Measurements from ENCODE around the gene BST1. TPM values are rescaled to one million over a fixed set of nuclear protein-coding genes. Genes with fewer than 3 reads are reported as not detected.

BST1 gene
- total RNA-seq, 1 experiment from 2014 or later = not detected

DNA sequence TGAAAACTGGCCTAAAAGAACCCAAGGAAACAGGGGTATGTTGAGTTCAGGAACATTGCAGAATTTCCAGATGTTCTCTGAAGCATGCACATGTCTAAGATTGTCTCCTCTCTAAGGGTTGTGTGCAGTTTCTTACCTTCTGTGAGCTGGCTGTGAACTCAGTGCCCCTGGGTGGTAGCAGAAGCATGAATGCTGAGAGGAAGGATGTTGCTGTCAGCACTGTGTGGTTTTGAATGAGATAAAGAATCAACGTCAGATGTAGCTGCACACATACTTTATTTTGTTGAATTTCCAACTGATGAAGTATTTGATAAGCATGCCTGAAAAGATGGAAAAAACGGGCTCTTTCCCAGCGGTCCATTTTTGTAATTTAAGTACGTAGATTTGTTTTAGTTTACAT is 51.5 kb downstream of the BST1 start:
- no peaks in the 10 kb centered on the region for H3K27me3 ChIP-seq (ENCODE audit: insufficient read depth, low read length)
- H2BK20ac ChIP-seq (ENCODE audit: low read depth, low read length, poor library complexity, severe bottlenecking) = no peak overlapping the region
- no peak overlapping the region; a peak in 1 of 7 replicates for H3K27ac Mint-ChIP-seq
- no peak overlapping the region for H2AFZ ChIP-seq (ENCODE audit: low read length)
- no peak overlapping the region for H3K14ac ChIP-seq (ENCODE audit: insufficient read depth, low read length)
- H3K56ac ChIP-seq (ENCODE audit: insufficient read length, low read depth, low read length) = no peak overlapping the region
- H2BK12ac ChIP-seq (ENCODE audit: insufficient read length, low read depth, low read length) = no peak overlapping the region
- H3K23ac ChIP-seq (ENCODE audit: insufficient read length, low read depth, low read length) = no peak overlapping the region
- no peak overlapping the region for H2BK15ac ChIP-seq (ENCODE audit: low read depth, low read length)
- no peak overlapping the region for H4K5ac ChIP-seq (ENCODE audit: insufficient read length, low read depth, low read length)
- H4K20me1 ChIP-seq (ENCODE audit: control insufficient read depth, insufficient read depth, insufficient read length) = no peaks in the 10 kb centered on the region
- H2BK5ac ChIP-seq (ENCODE audit: insufficient read length, low read length) = no peak overlapping the region
- no peak overlapping the region for H2AK5ac ChIP-seq (ENCODE audit: insufficient read length, low read length)
- H3K27me3 Mint-ChIP-seq (ENCODE audit: low read depth) = no peaks in the 10 kb centered on the region
- H3T11ph ChIP-seq (ENCODE audit: low read length) = no peak overlapping the region
- H4K8ac ChIP-seq (replicated peaks; ENCODE audit: insufficient read length, low read depth, low read length) = no peak overlapping the region
- no peaks in the 10 kb centered on the region for H3K36me3 Mint-ChIP-seq (ENCODE audit: insufficient read depth in 1 of 3, low read depth in 3 of 3)
- no peaks in the 10 kb centered on the region for H3K23me2 ChIP-seq (ENCODE audit: insufficient read length, low read depth, low read length, poor library complexity, severe bottlenecking)
- WGBS (ENCODE audit: extremely low coverage, insufficient read length, low lambda C conversion rate) = no CpG with 5 or more reads among the region's 4 CpGs
- no peaks in the 10 kb centered on the region; a peak in 1 of 5 replicates for H3K9me3 Mint-ChIP-seq
- no peak overlapping the region for H3K4ac ChIP-seq (ENCODE audit: low read depth, low read length)
- no peak overlapping the region for H3K4me2 ChIP-seq (ENCODE audit: insufficient read depth, insufficient read length, low read length)
- H3K79me1 ChIP-seq (ENCODE audit: insufficient read depth, low read depth, low read length, poor library complexity, severe bottlenecking) = no peaks in the 10 kb centered on the region
- no peak overlapping the region for H3K4me3 Mint-ChIP-seq
- H3K9ac ChIP-seq (ENCODE audit: extremely low read depth, insufficient read length, low read length) = no peak overlapping the region
- no peaks in the 10 kb centered on the region for H3K79me2 ChIP-seq (ENCODE audit: insufficient read depth, low read length)
- no peak overlapping the region for H3K27ac ChIP-seq (ENCODE audit: insufficient read length, low read depth, low read length)
- H4K91ac ChIP-seq (ENCODE audit: insufficient read length, low read depth, low read length) = no peak overlapping the region
- no peaks in the 10 kb centered on the region for H3K9me3 ChIP-seq (ENCODE audit: control insufficient read depth, low read depth, low read length)
- no peak overlapping the region for H2BK120ac ChIP-seq (ENCODE audit: low read depth, low read length, poor library complexity, severe bottlenecking)
- TF ChIP-seq, protein P1, sequence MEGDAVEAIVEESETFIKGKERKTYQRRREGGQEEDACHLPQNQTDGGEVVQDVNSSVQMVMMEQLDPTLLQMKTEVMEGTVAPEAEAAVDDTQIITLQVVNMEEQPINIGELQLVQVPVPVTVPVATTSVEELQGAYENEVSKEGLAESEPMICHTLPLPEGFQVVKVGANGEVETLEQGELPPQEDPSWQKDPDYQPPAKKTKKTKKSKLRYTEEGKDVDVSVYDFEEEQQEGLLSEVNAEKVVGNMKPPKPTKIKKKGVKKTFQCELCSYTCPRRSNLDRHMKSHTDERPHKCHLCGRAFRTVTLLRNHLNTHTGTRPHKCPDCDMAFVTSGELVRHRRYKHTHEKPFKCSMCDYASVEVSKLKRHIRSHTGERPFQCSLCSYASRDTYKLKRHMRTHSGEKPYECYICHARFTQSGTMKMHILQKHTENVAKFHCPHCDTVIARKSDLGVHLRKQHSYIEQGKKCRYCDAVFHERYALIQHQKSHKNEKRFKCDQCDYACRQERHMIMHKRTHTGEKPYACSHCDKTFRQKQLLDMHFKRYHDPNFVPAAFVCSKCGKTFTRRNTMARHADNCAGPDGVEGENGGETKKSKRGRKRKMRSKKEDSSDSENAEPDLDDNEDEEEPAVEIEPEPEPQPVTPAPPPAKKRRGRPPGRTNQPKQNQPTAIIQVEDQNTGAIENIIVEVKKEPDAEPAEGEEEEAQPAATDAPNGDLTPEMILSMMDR (conservative IDR thresholded peaks at IDR 0.05) = no peak
- no peak for DNase-seq
- H3K4me1 Mint-ChIP-seq = peaks cover 8 to 10% of the 10 kb centered on the region in 2 experiments; a peak in 2 of 4 replicates
- H3K18ac ChIP-seq (ENCODE audit: insufficient read length, low read depth, low read length) = no peak overlapping the region
- H3K4me1 ChIP-seq (ENCODE audit: insufficient read depth, low read length) = no peaks in the 10 kb centered on the region
